ENCODE data around the gene ORC1.

Gene ORC1

DNA sequence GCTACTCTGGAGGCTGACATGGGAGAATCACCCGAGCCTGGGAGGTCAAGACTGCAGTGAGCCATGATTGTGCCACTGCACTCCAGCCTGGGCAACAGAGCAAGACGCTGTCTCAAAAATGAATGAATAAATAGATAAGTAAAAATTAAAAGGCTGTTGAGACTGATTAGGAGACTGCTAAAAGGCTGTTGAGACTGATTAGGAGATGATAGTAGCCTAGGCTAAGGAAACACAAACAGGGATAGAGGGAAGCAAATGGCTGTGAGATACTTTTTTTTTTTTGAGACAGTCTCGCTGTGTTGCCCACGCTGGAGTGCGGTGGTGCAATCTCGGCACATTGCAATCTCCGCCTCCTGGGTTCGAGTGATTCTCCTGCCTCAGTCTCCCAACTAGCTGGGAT lies 28.6 kb upstream of the ORC1 start:
- Histone ChIP-seq H3K79me2 (ENCODE audit: low read length) (no peaks in the 10 kb centered on the region), H3K27ac (ENCODE audit: low read length) (no peak overlapping the region), H3K4me3 (ENCODE audit: low read length) (no peak overlapping the region), H4K20me1 (ENCODE audit: insufficient read depth, low read length) (no peaks in the 10 kb centered on the region), H3K4me1 (ENCODE audit: low read length) (no peaks in the 10 kb centered on the region), H3K36me3 (replicated peaks; ENCODE audit: insufficient read depth, low read length) (no peaks in the 10 kb centered on the region), H3F3A (ENCODE audit: insufficient read depth, low read length) (no peaks in the 10 kb centered on the region), H3K27me3 (replicated peaks; ENCODE audit: insufficient read depth, low read length) (no peaks in the 10 kb centered on the region), H3K4me2 (ENCODE audit: low read depth, low read length) (no peak overlapping the region), H2AFZ (ENCODE audit: low read length) (no peak overlapping the region), H3K9ac (ENCODE audit: low read length) (no peak overlapping the region), H3K9me2 (replicated peaks; ENCODE audit: insufficient read depth, low read length) (no peaks in the 10 kb centered on the region), H3K9me3 (replicated peaks; ENCODE audit: insufficient read depth, low read length) (no peaks in the 10 kb centered on the region)
- no peak for TF ChIP-seq EZH2 (optimal IDR thresholded peaks at IDR 0.05; ENCODE audit: low read depth, low read length)
- no peak for DNase-seq

DNA sequence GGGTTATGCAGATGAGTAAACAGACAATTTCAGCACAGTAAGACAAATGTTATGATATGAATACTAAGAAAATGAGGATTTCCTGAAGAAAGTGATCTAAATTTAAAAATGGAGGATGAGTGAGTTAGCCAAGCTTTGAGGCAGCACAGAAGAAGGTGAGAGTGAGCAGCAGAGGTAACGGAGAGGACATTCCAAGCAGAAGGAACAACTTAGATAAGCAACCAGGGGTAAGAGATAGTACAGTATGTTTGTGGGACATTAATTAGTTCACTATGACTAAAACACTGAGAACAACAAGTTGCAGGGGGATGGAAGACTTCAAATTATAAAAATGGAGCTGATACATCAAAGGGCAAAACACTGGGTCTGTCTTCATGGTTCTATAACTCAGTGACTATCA lies 22.9 kb upstream of the ORC1 start:
- Histone ChIP-seq H3K36me3 (replicated peaks; ENCODE audit: insufficient read depth, low read length) (no peaks in the 10 kb centered on the region; the same call in 1 of the 2 replicates), H4K20me1 (ENCODE audit: insufficient read depth, low read length) (no peaks in the 10 kb centered on the region)
- no peak for DNase-seq

DNA sequence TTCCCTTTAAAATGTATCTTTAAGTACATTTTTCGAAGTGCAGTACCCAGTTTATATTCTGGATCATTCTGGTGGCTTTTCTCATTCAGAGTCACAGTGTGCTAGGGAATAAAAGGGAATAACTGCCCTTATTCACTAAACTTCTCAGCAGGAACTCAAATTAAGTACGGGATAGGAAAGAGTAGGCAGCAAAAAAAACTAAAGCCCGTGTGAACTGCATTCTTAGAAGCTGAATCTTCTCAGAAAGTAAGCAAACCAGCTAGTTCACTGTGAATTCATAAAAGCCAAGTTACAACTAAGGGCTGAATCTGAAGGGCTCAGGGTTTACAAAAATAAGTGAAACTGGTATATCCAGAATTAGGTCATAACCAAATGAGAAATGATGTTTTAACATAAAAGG lies 22.1 kb upstream of the ORC1 start:
- no peak for DNase-seq
- Histone ChIP-seq H3K9ac (ENCODE audit: low read length) (no peak overlapping the region), H3K36me3 (replicated peaks; ENCODE audit: insufficient read depth, low read length) (no peaks in the 10 kb centered on the region; the same call in 1 of the 2 replicates), H3K4me1 (ENCODE audit: low read length) (no peaks in the 10 kb centered on the region), H3K9me3 (replicated peaks; ENCODE audit: insufficient read depth, low read length) (no peaks in the 10 kb centered on the region), H3F3A (ENCODE audit: insufficient read depth, low read length) (no peaks in the 10 kb centered on the region), H3K27me3 (replicated peaks; ENCODE audit: insufficient read depth, low read length) (no peaks in the 10 kb centered on the region), H3K27ac (ENCODE audit: low read length) (no peak overlapping the region), H2AFZ (ENCODE audit: low read length) (no peak overlapping the region), H3K4me2 (ENCODE audit: low read depth, low read length) (no peak overlapping the region), H4K20me1 (ENCODE audit: insufficient read depth, low read length) (no peaks in the 10 kb centered on the region), H3K9me2 (replicated peaks; ENCODE audit: insufficient read depth, low read length) (no peaks in the 10 kb centered on the region), H3K79me2 (ENCODE audit: low read length) (no peaks in the 10 kb centered on the region), H3K4me3 (ENCODE audit: low read length) (no peak overlapping the region)
- TF ChIP-seq, protein P1, sequence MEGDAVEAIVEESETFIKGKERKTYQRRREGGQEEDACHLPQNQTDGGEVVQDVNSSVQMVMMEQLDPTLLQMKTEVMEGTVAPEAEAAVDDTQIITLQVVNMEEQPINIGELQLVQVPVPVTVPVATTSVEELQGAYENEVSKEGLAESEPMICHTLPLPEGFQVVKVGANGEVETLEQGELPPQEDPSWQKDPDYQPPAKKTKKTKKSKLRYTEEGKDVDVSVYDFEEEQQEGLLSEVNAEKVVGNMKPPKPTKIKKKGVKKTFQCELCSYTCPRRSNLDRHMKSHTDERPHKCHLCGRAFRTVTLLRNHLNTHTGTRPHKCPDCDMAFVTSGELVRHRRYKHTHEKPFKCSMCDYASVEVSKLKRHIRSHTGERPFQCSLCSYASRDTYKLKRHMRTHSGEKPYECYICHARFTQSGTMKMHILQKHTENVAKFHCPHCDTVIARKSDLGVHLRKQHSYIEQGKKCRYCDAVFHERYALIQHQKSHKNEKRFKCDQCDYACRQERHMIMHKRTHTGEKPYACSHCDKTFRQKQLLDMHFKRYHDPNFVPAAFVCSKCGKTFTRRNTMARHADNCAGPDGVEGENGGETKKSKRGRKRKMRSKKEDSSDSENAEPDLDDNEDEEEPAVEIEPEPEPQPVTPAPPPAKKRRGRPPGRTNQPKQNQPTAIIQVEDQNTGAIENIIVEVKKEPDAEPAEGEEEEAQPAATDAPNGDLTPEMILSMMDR (IDR thresholded peaks at IDR 0.05; ENCODE audit: low read length): no peak
- TF ChIP-seq EZH2 (optimal IDR thresholded peaks at IDR 0.05; ENCODE audit: low read depth, low read length) (no peak), EZH2phosphoT487 (IDR thresholded peaks at IDR 0.05; ENCODE audit: low read length) (no peak)

More for the DNA sequence above, 22.9 kb upstream of the ORC1 start:
- Histone ChIP-seq H3K27ac (ENCODE audit: low read length) (no peak overlapping the region), H2AFZ (ENCODE audit: low read length) (no peak overlapping the region), H3F3A (ENCODE audit: insufficient read depth, low read length) (no peaks in the 10 kb centered on the region), H3K79me2 (ENCODE audit: low read length) (no peaks in the 10 kb centered on the region), H3K4me1 (ENCODE audit: low read length) (no peaks in the 10 kb centered on the region), H3K27me3 (replicated peaks; ENCODE audit: insufficient read depth, low read length) (no peaks in the 10 kb centered on the region), H3K9me3 (replicated peaks; ENCODE audit: insufficient read depth, low read length) (no peaks in the 10 kb centered on the region), H3K4me3 (ENCODE audit: low read length) (no peak overlapping the region), H3K9me2 (replicated peaks; ENCODE audit: insufficient read depth, low read length) (no peaks in the 10 kb centered on the region), H3K9ac (ENCODE audit: low read length) (no peak overlapping the region), H3K4me2 (ENCODE audit: low read depth, low read length) (no peak overlapping the region)
- TF ChIP-seq EZH2 (optimal IDR thresholded peaks at IDR 0.05; ENCODE audit: low read depth, low read length) (no peak), EZH2phosphoT487 (IDR thresholded peaks at IDR 0.05; ENCODE audit: low read length) (no peak)
- TF ChIP-seq, protein P1 (IDR thresholded peaks at IDR 0.05; ENCODE audit: low read length): no peak

DNA sequence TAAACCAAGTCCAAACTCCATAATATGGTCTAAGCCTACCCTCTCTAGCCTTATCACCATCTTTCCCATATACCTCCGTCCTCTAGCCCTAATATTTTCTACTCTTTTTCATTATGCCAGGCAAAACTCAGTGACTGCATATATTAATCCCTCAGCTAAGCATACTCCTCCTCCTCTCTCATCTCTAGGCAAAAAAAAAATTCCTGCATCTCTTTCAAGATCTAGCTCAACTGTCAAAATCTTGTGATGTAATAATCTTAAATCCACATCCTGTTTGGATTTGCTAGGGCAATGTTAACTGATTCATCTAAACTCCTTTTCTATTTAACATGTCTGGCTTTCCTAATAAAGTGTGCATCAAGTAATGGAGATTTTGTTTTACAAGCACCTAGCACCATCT lies 20.6 kb upstream of the ORC1 start:
- no peaks in the 10 kb centered on the region for H3K4me1 ChIP-seq (ENCODE audit: low read length)
- no peaks in the 10 kb centered on the region for H3K9me2 ChIP-seq (replicated peaks; ENCODE audit: insufficient read depth, low read length)
- H3K27me3 ChIP-seq (replicated peaks; ENCODE audit: insufficient read depth, low read length): no peaks in the 10 kb centered on the region
- no peaks in the 10 kb centered on the region for H3K79me2 ChIP-seq (ENCODE audit: low read length)
- no peak overlapping the region for H3K27ac ChIP-seq (ENCODE audit: low read length)
- no peaks in the 10 kb centered on the region for H4K20me1 ChIP-seq (ENCODE audit: insufficient read depth, low read length)
- no peak overlapping the region for H2AFZ ChIP-seq (ENCODE audit: low read length)
- no peaks in the 10 kb centered on the region for H3F3A ChIP-seq (ENCODE audit: insufficient read depth, low read length)
- H3K4me2 ChIP-seq (ENCODE audit: low read depth, low read length): no peak overlapping the region
- H3K4me3 ChIP-seq (ENCODE audit: low read length): no peak overlapping the region
- DNase-seq: no peak
- TF ChIP-seq EZH2phosphoT487 (IDR thresholded peaks at IDR 0.05; ENCODE audit: low read length) (no peak), EZH2 (optimal IDR thresholded peaks at IDR 0.05; ENCODE audit: low read depth, low read length) (no peak)
- TF ChIP-seq, protein P1 (IDR thresholded peaks at IDR 0.05; ENCODE audit: low read length): no peak
- H3K9me3 ChIP-seq (replicated peaks; ENCODE audit: insufficient read depth, low read length): no peaks in the 10 kb centered on the region
- H3K36me3 ChIP-seq (replicated peaks; ENCODE audit: insufficient read depth, low read length): no peaks in the 10 kb centered on the region; the same call in 1 of the 2 replicates
- no peak overlapping the region for H3K9ac ChIP-seq (ENCODE audit: low read length)

All from MM.1S (cell line).